A172 (cell line): ENCODE results near the gene IGSF3. TPM values are rescaled to one million over a fixed set of nuclear protein-coding genes. Genes with fewer than 3 reads are reported as not detected.

Experiments
- DNase-seq: peaks from one replicate; pipeline ENCODE4 v3.0.0-alpha.2; 2015; ENCODE audit warnings: low spot score
- total RNA-seq: library from RNA; depleted of rRNA; stranded (reverse); fragments of >200 nt; shearing (Covaris generic); gene quantifications from 2 replicates; pipeline ENCODE4 v1.2.3, GENCODE V29; 2014

IGSF3 gene
- total RNA-seq, 1 experiment from 2014 or later = 20.9 TPM

DNA sequence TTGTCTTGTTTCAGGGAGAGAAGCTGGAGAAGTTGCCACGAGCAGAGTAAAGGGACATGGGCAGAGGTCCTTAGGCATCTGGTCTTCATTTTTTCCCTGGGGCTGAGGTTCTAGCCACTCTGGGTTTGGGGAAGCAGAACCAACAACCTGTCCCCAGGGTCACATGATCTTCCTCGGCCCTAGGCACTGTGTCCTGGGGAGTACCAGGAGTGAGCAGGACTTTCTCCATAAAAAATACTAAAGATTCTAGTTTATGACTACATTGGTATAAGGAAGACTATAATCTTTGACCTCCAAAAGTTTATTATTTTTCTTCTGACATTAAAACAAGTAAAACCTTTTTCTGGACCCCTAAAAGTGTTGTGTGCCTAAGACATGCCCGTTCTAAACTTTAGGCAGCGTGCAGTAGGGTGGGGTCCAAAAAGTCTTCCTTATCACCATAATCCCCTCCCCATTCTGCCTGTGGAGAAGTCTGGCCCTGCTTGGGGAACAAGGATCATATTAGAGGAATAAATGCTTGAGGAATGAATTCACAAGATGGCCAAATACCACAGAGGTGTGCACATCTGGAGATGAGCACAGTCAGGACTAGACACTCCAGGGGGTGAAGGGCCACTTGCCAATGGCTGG, 19.3 kb upstream of the IGSF3 start:
- DNase-seq = no peak

DNA sequence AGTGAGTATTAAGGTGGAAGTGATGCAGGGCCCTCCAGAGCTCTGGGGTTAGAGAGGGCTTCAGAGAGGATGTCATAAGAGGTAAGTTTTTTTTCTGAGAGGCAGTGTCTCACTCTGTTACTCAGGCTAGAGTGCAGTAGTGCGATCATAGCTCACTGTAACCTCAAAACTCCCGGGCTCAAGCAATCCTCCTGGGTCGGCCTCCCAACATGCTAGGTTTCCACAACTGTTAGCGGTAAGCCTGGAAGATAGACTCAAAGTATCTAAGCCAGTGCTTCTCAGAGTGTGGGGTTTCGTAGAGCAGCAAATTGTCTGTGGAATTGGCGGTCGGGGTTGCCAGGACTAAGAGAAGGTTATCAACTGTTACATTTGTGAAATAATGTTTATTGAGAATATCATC, 18.6 kb upstream of the IGSF3 start:
- DNase-seq = no peak

DNA sequence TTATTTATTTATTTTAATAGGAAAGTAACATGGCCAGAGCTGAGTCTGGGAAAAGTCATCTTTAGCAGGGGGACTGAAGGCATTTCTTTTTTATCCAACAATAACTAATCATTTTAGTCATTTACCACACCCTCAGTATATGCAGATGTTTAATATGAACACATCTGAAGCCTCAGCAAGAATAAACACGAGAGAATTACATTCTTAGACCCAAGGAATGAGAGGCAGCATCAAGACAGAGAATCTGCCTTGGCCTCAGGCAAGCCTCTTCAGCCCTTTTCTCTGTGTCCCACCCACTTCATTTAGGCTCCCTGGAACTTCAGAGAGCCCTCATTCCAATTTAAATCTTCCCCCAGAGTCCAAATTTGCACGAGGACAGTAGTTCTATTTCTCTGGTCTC, 17.0 kb upstream of the IGSF3 start:
- no peak for DNase-seq

DNA sequence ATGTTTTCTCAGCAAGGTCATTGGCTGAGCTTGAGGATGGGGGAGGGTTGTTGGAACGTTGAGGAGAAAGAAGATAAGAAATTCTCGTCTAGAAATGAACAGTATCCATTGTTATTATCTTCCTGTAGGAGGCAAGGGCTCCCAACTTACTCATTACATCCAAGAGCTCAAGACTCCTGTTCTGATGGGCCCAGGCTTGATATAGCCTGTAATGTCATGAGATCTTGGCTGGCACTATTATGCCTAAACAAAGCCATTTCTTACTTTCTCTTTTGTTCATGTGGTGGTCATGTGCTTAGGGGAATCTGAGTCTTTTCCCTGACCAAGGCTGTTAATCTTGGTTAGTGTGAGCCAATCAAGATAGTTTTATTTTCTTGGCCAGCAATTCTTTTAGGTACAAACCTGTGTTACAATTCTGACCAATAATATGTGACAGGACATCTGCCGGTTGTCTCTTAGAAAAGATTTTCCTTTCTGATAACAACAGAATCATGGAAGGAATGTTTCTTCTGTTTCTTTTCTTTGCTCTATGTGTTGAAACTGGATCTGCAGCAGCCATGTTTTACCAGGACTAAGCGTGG, 15.2 kb upstream of the IGSF3 start:
- no peak for DNase-seq

DNA sequence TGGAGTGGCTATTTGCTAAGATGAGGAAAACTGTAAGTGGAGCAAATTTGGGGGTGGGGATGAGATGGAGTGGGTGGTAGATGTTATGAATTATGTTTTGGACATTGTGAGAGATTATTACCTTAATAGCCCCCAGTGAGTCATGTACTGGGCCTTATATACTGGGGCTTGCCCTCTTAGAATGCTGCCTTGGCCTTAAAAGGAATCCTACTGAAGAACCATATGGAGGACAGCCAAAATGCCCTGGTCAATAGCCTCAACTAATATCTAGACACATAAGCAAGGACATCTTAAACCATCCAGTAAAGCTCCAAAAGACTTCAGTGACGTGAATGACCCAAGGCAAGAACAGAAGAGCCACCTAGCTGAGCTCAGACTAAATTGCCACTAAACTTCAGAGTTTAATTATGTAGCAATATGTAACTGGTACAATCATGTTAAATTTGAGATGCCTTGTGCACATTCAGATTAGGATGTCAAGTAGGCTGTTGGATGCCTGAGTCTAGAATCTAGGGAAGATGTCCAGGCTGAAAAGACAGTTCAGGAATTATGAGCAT, 13.9 kb upstream of the IGSF3 start:
- DNase-seq = no peak

DNA sequence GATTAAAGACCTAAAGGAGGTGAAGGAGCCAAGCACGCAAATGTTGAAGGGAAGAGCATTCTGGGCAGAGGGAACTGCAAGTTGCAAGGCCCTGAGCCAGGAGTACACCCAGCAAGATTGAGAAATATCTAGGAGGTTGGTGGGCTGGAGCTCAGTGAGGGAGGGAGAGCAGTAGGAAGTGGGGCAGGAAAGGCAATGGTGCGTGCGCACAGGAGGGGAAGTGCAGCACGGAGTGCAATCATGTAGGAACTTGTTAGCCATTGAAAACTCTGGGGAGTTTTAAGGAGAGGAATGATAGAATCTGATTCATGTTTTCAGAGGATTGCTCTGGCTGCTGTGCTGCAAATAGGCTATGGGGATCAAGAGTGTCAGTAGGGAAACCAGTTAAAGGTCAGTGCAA, 13.2 kb upstream of the IGSF3 start:
- DNase-seq = no peak

DNA sequence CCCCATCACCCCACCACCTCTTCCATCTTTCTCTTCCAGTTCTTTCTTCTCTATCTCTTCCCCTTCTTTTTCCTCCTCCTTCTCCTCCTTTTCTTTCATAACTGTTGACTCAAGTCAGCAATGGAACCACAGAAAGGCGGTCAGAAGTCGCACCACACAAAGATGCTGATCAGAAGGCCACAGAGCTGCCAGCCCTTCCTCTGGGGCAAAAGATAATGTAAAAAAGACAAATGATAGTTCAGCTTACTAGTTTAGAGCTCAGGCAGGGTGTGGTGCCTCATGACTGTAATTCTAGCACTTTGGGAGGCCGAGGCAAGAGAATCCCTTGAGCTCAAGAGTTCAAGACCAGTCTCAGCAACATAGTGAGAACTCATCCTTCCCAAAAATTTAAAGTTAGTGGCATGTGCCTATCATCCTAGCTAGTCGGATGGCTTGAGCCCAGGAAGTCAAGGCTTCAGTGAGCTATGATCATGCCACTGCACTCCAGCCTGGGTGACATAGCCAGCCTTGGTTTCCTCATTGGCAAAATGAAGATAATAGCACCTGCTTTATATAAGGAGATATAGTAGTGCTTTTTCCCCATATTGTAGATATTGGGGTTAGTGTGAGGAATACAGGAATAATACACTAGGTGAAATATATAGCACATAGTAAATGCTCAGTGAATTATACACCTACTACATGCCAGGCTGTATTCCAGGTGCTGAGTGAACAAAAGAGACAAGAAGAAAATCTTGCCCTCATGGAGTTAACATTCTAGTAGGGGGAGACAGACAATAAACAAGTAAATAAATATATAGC, 12.5 kb upstream of the IGSF3 start:
- DNase-seq = no peak

DNA sequence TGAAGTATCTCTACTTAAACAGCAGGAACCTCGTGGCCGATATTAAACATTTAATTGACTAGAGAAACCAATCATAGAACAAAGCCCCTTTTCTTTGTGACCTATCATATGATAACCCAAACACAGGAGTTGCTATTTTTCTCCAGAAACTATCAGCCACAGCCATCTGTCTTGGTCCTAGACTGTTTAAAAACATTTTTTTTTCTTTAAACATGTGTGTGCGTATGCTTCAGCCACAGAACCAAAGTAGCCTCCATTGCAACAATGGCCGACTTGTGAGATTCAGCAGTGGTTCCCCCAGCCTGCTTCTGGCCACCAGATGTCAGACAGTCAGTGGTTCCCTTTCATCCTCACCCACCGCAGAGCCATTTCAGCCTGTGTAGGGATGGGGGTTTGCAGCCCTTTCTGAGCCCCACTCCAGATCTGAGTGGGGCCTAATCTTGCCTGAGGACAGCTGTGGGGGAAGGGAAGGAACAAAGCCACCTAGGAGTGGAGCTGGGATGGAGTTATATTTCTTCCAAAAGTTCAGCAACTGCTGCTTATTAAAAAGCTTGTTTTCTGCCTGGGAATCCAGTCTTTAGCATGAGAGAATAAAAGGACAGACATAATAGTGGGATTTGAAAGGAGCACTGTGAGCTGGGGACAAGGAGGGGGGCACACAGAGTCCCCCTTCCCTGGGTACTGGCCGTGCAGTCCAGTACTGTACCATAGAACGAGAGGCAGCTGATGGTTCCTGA, 11.7 kb upstream of the IGSF3 start:
- DNase-seq = no peak

DNA sequence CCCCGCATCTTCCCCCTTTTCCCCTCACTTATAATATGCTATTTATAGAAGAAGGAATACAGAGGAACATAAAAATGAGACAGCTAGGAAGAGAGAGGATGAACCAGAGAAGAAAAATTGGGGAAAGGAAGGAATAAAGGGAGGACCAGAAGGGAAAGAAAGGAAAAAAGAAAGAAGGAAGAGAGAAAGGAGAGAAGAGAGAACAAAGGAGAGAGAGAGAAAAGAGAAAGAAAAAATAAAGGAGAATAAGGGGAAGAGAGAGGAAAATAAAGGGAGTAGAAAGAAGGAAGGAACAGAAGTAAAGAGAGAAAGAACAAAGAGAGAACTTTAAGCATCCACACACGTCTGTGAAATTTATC, 11.2 kb upstream of the IGSF3 start:
- DNase-seq = no peak

DNA sequence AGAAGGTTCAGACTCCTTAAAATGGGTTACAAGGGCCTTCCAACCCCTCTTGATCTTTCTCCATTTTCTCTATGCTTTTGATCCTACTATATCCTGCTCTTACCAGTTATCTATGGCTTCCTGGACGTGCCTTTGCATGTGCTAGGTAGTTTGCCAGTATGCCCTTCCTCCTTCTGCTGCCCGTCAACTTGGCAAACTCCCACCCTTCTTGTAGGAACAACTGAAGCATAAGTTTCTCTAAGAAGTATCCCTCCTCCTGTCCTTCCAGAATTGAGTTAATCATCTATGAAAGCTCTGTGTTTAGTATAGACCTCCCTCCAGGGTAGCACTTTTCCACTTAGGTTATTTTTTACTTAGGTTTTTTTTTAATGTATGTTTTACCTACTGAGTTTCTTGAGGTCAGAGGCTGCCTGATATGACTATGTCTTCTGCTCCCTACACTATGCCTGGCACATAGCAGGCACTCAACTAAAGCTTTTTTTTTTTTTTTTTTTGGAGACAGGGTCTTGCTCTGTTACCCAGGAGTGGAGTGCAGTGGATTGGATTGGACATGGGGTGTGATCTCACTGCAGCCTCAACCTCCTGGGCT, 10.0 kb upstream of the IGSF3 start:
- DNase-seq = no peak

DNA sequence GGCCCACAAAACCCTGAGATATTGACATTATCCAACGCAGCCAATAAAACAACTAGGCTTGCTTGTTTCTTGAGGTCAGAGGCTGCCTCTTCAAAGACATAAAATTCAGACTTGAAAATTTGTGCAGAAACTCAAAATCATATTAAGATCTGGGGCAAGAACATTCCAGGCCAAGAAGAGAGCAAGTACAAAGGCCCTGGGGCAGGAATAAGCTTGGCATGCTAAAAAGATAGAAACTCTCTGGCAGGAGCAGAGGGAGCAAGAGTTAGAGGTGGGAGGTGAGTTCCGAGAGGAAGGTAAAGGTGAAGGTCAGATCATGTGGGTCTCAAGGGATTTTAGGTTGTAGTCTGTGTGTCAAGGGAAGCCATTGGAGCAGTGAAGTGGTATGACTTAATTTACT, 8.8 kb upstream of the IGSF3 start:
- DNase-seq = no peak

DNA sequence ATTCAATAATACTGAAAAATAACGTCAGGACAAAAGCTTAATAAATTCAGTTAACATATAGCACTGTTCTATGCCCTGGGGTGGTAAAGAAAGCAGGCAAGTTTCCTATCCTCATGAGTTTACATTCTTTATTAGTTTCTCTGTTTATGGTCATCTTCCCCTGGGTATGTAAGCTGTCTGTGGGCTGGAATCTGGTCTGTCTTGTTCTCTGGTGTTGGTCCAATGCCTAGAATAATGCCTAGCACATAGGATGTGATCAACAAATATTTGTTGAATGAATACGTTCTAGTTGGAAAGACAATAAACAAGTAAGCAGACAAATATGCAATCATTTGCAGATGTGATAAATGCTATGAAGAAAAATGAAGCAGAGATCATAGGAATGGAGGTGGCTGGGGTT, 7.2 kb upstream of the IGSF3 start:
- DNase-seq = no peak

DNA sequence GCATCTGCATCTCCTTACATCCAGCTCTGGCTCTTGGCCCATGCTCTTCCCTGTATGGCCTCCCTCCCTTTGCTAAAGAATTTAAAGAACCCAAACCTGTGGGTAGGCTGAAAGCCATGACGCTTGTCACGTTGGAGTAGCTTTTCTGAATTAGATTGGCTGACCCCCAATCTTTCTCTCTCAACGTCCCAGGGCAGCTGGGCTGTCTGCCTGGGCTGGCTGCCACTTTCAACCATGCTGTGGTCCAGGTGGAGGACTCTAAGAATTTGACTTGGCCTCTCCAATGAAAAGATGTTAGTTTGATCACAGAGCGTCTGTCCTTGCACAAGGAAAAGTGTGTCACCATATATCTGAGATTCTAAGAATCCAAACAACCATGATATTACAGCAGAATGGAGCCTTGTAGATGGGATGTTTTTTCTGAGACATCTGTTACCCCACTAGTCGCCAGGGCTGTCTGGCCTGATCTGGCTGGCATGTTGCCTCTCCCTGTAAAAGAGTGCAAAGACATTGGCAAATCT, 6.5 kb upstream of the IGSF3 start:
- no peak for DNase-seq

DNA sequence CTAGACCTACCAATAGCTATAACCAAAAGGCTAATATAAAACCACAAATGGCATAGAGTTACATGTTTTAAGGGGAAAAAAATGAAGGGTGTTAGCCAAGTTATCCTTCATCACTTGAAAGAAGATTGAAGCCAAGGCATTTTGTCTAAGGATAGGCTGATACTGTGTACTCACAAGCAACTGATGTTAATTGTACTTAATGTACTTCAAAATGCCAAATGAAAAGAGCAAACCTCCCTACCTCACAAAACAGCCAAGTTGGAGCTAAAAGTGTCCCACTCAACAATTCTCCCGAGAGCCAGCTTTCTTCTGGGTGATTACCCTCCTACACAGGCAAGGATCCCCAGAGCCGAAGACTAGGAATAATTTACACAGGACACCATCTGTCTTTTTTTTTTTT, 4.4 kb upstream of the IGSF3 start:
- no peak for DNase-seq

DNA sequence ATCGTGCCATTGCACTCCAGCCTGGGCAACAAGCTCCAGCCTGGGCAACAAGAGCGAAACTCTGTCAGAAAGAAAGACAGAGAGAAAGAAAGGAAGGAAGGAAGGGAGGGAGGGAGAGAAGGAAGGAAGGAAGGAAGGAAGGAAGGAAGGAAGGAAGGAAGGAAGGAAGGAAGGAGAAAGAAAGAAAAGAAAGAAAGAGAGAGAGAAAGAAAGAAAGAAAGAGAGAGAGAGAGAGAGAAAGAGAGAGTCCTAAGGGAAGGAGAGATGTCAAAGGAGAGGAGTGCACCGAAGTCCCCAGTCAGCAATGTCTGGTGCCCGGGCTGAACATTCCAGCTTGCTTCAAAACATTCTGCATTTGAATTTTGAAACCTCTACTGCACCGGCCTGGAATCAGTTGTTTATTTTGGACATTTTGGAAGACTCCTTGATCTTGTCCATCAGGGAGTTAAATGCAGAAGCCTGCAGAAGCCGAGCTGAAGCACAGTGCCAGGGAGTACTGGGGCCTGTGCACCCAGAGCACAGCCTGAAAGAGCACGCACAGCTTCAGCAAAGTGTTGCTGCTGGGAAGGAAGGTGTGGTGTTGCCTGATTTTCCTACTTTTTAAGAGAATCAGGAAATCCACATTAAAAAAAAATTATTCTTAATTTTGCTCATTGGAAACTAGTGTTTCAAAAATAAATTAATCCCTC, 3.7 kb upstream of the IGSF3 start:
- DNase-seq = no peak

DNA sequence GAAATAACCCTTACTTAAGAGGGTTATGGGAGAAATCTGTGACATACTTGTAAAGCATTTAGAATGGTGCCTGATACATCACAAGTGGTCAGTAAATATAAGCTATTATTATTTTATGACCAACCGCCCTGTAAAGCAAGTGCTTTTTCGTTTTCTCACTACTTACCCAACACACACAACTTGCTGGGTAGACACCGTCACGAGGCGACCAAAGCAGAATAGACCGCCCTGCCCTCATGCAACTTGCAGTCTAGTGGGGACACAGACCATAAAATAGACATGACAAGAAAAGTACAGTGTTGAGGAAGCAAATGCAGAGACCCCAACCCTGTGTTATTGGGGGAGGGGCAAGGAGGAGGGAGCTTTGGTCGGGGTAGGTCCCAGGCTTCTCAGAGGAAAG, 744 bp upstream of the IGSF3 start:
- no peak for DNase-seq

DNA sequence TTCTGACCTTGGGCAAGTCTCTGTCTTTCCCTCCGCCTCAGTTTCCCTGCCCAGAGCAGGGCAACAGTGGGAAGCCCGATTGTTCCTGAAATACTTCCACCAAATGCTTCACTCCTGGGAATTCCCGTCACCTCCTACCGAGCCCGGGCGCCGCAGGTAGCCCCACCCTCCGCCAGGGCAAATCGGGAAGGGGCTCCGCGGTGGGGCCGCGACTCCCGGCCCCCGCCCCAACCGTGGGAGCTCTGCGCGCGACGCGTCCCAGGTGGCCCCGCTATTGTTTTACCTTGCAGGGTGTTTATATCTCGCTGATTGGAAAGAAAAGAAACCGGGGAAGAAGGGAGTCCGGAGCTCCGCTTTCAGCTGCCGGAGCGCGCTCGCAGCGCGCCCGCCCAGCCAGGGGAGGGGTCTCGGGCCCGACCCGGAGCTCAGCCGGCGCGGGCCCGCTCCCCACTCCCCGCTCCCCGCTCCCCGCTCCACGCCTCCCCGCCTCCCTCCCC, 407 bp downstream of the IGSF3 start:
- DNase-seq = no peak

DNA sequence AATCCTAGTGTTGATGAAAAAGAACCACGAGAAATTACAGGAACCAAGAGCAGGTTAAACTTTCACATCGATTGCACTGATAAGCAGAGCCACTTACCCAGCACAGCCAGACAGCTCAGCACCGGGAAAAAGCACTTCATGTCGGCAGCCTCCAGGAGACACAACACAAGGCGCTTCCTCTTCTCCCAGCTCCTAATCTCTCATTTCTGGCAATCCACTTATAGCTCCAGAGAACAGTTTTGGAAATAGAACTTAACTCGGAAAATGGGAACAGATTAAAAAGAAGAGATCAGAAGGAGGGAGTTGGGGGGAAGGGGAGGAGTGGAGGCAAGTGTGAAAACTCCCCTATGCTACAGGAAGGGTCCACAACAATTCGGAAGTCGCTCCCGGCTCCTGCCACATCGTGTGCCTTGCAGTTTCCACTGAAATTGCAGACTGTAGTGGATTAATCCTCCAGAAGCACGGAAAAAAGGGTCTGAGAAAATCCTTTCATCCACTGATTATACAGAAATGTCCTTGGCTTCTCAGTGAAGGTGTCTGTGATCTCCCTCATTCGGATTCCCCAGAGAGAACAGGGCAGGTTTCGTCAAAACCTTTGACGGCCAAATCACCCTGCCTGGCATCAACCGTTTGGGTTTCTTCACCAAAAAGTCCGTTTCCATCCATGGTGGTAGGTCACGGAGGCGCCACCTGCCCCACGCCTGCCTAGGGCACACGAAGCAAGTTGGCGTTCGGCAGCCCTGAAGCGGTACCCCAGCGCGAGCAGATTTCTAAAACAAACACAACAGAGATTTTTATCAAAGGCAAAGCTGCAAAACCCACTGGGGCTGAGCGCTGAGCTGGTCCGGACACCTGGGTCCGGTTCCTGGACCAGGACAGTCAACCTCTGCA, 1.1 kb downstream of the IGSF3 start:
- DNase-seq = no peak

DNA sequence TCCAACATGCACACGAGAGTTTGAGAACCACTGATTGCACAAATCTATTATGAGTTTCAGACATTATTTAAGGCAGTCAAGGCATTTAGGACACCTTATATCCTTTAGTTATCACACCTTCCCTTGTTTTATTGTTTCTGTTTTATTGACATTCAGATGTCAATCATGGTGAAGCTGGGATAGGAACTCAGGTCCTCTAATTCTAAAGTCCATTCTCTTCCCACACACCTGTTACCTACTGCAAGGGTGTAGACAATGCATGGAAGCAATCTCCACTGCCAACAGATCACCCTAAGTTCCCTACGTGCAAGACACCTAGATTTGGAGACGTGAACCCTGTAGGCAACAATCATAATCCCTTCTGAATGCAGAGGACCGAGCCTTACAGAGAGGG, 2.6 kb downstream of the IGSF3 start:
- no peak for DNase-seq
